PFSK-1 (cell line): ENCODE results near the gene DACH1.

Experiments used
- POLR2AphosphoS5 ChIP-seq: IDR thresholded peaks from 2 replicates; pipeline ENCODE4 v1.6.1; 2012; ENCODE audit warnings: low read depth, mild to moderate bottlenecking, control low read depth, low read length, moderate library complexity
- TF ChIP-seq, protein P1 (sequence below), 2 experiments: IDR thresholded peaks; 2 replicates each; pipeline versions ENCODE4 v1.6.1 to v1.8.0; 2011 to 2012; ENCODE audit warnings: low read depth in 2 of 2, low read length in 2 of 2, control low read depth in 1 of 2, inconsistent platforms in 1 of 2, mild to moderate bottlenecking in 1 of 2, moderate library complexity in 1 of 2; ENCODE audit not compliant: insufficient read depth in 1 of 2

DNA sequence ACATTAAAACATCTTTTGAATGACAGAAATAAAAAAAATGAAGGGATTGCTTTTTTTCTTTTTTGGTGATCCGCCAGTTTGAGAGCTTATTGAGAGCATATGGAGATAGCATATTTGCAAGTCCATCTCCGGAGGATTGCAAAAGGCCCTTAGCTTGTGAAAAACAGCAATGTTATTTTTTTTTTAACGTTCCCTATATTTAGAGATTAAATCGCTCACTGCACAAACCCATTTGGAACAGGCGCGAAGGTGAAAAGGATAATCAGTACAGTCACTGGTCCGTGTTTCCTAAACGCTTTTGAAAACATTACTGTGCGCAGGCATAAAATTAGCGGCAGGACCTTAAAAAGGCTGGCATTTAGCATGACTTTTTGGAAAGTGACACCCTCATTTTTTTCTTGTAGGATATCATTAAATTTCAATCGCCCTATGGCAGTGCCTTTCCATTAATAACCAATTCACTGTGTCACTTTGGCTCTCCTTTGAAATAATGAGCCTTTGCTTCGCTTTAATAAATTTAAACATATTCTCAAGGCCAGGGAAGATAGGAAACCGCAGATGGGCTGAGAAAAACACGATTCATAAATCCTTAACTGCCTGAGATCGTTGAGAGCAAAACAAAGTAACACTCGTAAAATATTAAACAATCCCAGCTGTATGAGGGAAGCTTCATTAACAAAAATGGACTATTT lies 342.2 kb downstream of the DACH1 start:
- TF ChIP-seq POLR2AphosphoS5 = no peak
- TF ChIP-seq, protein P1, sequence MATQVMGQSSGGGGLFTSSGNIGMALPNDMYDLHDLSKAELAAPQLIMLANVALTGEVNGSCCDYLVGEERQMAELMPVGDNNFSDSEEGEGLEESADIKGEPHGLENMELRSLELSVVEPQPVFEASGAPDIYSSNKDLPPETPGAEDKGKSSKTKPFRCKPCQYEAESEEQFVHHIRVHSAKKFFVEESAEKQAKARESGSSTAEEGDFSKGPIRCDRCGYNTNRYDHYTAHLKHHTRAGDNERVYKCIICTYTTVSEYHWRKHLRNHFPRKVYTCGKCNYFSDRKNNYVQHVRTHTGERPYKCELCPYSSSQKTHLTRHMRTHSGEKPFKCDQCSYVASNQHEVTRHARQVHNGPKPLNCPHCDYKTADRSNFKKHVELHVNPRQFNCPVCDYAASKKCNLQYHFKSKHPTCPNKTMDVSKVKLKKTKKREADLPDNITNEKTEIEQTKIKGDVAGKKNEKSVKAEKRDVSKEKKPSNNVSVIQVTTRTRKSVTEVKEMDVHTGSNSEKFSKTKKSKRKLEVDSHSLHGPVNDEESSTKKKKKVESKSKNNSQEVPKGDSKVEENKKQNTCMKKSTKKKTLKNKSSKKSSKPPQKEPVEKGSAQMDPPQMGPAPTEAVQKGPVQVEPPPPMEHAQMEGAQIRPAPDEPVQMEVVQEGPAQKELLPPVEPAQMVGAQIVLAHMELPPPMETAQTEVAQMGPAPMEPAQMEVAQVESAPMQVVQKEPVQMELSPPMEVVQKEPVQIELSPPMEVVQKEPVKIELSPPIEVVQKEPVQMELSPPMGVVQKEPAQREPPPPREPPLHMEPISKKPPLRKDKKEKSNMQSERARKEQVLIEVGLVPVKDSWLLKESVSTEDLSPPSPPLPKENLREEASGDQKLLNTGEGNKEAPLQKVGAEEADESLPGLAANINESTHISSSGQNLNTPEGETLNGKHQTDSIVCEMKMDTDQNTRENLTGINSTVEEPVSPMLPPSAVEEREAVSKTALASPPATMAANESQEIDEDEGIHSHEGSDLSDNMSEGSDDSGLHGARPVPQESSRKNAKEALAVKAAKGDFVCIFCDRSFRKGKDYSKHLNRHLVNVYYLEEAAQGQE (IDR thresholded peaks at IDR 0.05; ENCODE audit: insufficient read depth in 1 of 2, low read depth in 2 of 2, low read length in 2 of 2) = no peak
